ENCODE data around the gene POLR2J.
"Not testable (repeated sequence)": the region's sequence is repeated elsewhere in the genome, so short reads cannot be mapped to it uniquely, and the experiment has no call there.

POLR2J gene

DNA sequence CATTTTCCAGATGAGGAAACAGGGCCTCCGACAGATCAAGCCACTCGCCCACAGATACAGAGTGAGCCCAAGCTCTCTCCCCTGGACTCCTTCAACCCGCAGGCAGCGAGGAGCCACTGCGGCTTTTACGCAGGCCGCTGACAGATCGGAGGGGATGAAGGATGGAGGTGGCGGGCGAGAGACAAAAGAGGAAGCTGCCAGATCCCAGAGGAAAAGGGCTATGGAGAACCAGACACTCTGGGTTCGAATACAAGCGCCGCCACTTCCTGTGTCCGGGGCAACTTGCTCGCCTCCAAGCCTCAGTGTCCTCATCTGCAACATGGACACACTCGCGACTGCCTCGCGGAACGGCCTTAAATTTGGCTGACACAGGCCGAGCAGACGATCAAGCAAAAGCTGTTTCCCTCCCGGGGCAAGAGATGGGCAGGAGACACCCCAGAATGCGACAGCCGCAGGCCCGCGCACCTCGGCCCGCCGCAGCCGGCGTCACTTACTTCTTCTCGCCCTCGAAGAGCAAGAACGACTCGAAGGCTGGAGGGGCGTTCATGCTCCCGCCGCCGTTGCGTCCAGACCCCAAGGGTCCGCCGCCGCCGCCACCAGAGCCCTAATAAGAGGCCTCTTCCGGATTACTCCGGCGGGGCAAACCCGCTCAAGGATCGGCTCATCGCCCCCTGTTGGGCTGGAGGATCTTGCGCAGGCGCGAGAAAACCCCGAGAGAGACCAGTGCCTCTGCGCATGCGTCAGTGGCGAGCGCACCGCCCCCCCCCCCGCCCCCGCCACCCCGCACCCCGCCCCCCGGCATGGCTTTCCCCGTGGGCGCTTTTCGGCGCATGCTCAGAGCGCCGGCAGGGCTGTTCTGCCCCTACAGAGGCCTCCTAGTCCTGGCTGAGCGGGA lies at the start of gene POLR2J:
POLR2J (minus strand) TSS at position 609 of the 895 bp plus-strand sequence; CDS start at position 547, 62 bp downstream.
- peak; percentile 95 for DNase-seq

DNA sequence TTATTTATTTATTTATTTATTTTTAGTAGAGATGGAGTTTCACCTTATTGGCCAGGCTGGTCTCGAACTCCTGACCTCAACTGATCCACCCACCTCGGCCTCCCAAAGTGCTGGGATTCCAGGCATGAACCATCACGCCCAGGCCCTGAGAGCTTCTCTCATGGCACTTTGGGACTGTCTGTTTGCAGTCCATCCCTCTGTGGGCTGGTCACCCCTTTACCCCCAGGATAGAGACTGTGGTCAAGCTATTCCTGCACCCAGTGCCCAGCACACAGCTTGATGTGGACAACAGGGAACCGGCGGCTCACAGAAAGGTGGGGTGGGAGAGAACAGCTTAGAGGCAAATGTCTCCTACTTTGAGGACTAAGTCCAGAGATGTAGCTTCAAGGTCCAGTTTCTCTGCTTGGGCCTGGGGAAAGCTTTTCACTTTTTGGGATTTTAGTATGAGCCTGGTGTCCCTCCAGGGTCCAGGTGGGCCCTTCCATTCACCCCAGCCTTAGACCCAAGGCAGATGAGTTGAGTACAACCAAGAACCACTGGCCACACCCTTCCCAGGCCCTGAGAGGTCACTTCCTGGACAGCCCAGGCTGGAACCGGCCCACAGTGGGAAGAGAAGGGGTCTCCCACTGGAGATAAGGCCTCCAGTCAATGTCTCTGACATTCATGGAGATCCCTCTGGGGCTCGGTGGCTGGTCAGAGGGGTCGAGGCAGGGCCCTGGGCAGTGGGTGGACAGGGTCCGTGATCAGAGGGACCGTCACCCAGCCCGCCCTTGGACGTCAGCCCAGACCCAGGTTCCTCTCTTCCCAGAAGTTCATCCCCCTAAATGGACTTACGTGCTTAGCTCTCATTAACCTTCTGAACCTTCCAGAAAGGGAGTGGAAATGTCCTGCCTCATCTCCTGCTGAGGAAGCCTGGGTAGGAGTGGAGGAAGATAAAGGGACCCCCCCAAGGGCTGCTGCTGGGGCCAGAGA lies 49.4 kb upstream of the POLR2J start:
- not testable (repeated sequence) for DNase-seq

DNA sequence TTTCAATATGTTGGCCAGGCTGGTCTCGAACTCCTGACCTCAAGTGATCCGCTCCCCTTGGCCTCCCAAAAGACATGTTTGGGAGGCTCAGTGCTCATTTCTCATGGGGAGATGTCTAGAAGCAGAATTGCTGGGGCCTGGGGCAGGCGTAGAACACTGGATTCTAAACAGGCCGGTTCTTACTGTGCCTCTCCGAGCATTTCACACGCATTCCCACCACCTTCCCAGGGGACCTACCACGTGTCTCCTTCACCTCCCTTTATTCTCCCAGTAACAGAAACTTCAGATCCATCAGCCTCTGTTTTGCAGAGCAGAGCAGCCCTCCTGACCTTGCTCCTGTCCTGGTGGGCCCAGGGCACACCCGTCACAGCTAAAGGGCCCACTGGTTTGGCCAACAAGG lies 48.5 kb upstream of the POLR2J start:
- not testable (repeated sequence) for DNase-seq

DNA sequence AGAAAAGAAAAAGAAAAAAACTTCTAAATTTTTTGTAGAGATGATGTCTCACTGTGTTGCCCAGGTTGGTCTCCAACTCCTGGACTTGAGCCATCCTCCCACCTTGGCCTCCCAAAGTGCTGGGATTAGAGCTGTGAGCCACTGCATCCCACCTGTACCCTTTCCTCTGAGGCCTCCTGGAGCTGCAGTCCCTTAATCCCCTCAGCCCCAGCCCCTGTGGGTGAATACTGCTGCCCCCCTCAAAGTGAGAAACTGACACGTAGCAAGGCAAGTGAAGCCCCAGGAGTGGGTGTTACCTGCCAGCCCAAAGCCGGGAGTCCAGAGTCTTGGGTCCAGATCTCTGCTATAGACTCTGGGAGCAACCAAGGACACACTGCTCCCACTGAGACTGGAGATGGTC lies 46.1 kb upstream of the POLR2J start:
- DNase-seq: not testable (repeated sequence)

DNA sequence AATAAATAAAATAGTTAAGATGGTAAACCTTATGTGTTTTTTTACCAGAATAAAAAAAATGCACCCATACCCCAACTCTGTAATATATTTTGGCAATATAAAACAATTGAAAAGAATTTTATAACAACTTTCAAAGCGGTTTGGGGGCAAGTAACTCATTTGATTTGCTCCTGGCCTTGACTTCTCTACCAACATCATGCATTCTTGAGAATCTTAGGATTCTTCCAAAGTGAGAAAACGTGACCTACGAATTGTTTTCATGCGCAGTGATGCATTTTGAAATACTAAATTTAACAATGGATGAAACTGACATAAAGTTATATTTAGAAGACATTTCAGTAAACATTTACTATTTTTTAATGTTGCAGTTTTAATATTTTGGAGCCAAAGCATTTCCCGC lies 42.1 kb upstream of the POLR2J start:
- not testable (repeated sequence) for DNase-seq

DNA sequence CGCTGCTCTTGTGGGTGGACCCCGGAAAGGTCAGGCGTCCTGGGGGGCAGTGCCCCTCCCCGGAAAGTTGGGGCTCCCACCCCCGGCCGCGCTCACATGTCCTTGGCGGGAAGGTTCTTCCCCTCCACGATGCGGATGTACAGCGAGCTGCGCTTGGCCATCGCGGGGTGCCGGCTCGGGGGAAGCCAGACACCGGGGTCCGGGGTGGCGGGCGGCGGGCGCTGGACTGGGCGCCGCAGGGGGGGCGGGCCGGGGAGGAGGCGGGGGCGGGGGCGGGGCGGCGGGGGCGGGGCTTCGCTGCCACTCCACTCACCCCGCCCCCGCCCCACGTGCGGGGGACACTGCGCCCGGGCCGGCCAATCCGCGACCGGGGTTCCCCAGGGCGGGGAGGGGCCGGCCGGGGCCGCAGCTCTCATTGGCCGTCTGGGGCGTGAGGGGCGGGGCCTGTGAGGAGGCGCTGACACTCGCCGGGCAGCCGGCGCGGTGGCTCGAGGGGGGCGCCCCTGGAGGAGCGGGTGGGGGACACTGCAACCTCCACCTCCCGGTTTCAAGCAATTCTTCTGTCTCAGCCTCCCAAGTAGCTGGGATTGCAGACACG lies 38.9 kb upstream of the POLR2J start, which contains the start of gene RASA4B:
RASA4B (minus strand) TSS at position 228 of the 598 bp plus-strand sequence; CDS start at position 161, 67 bp downstream.
- not testable (repeated sequence) for DNase-seq

DNA sequence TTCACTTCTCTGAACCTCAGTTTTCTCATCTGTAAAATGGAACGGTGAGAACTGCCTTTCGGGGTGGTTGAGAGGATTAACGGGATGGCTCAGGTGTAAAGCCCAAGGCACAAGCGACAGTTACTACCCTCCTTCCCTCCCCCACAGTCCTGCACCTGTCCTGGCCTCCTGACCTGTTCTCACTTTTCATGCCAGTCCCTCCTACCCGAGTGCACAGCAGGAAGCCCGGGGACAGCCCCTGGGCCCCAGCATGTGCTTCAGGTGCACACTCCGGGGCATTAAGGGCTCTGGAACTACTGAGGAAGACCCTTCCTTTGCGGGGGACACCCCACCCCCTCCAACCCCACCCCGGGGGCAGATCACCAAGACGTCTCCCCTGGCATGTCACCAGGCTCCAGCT lies 38.2 kb upstream of the POLR2J start:
- DNase-seq: not testable (repeated sequence)

DNA sequence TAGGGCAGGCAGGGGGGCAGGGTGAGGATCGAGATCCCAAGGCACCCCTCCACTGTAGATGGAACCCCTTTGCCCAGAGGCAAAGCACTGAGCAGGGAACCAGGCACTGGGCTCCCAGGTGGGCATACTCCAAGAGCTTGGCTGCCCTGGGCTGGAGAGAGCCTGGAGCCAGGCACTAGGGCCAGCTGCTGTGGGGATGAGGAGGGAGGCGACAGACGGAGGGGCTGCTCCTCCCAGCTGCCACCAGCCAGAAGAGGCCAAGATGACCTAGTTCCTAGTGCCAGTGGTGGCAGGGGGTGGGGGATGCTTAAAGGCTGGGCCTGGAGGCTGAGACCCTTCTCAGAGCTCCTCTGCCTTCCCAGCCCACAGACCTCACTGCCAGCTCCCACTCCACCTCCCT lies 37.2 kb upstream of the POLR2J start:
- DNase-seq: not testable (repeated sequence)

DNA sequence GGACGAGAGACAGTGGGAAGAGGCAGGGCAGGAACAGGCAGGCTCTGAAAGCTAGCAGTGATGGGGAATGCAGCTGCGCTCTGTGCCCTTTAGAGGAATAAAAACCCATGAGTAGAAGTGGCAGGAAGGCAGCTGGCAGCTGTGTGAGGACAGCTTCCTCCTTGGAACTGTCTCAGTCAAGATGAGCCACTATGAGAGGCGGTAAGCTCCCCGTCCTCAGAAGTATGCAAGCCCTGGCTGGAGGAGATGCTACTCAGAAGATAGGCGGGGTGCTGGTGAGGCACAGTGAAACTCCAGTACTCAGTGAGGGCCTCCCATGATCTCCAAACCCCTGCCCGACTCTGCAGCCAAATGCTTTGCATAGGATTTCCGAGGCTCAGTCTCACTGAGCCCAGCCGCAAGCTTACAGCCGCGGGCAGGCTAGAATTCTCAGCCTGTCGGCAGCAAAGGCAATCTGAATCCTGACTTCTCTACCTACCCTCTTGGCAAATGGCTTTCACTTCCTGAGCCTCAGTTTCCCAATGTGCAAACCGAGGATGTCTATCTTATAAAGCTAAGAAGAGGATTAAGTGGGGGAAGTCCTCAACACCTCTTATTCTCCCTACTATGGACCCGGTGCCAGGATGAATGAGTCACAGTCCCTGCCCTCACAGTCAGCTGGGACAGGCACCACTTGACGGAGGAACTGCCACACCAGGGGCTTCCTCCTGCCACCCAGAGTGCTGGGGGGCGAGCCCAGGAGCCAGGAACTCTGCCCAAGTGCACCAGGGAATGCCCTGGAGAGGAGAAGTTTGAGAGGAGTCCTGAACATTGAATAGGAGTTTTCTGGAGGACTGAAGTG lies 36.4 kb upstream of the POLR2J start:
- not testable (repeated sequence) for DNase-seq

DNA sequence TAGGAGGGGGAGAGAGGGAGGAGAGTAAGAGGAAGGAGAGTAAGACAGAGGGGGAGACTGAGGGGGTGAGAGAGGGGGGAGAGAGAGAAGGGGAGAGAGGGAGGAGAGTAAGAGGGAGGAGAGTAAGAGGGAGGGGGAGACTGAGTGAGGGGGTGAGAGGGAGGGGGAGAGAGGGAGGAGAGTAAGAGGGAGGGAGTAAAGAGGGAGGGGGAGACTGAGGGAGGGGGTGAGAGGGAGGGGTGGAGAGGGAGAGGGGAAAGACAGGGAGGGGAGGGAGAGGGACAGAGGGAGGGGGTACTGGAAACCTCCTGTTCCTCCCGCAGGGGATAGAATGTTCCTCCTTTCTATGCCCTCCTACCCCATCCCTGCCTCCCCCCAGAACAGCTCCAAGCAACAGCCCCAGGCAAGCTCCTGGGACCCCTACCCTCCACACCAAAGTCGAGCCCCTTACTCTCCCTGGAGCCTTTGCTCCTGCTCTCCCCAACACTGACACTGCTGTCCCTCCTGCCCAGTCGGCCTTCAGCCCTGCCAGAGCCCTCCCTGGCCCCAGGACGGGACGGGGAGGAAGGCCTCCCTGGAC lies 34.0 kb upstream of the POLR2J start:
- not testable (repeated sequence) for DNase-seq

DNA sequence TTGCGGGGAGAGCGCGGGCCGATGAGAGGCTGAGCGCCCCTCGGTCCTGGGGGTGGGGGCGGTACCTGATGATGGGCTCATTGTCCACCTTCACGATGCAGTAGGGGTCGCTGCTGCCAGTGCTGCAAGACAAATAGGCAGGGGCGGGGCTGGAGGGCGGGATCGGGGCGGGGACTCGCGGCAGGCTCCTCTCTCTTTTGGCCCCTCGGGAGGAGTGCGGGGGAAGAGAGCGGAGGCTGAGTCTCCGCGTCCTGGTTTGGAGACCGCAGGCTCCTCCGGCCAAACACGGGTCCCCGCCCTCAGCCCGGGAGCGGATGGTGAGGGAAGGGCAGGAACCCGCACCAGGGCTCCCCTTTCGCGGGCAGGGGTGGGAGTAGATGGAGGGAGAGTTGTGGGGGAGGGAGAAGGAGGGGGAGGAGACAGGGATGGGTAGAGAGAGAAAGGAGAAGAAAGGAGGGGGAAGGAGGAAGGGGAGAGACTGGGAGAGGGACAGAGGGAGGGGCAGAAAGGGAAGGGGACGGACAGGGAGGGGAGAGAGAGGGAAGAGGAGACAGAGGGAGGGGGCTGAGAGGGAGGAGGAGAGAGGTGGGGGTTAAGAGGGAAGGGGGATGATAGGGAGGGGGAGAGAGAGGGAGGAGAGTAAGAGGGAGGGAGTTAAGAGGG lies 33.3 kb upstream of the POLR2J start:
- DNase-seq: not testable (repeated sequence)

DNA sequence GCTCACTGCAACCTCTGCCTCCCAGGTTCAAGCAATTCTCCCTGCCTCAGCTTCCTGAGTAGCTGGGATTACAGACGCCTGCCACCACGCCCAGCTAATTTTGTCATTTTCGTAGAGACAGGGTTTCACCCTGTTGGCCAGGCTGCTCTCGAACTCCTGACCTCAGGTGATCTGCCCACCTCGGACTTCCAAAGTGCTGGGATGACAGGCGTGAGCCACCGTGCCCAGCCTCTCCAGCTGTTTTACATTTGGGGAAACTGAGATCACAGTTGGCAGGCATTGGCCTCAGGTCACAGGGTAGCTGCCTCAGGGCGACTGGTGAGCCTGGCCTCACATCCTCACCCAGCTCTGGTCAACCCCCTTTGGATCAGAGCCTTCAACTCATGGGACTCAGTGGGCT lies 31.9 kb upstream of the POLR2J start:
- not testable (repeated sequence) for DNase-seq

DNA sequence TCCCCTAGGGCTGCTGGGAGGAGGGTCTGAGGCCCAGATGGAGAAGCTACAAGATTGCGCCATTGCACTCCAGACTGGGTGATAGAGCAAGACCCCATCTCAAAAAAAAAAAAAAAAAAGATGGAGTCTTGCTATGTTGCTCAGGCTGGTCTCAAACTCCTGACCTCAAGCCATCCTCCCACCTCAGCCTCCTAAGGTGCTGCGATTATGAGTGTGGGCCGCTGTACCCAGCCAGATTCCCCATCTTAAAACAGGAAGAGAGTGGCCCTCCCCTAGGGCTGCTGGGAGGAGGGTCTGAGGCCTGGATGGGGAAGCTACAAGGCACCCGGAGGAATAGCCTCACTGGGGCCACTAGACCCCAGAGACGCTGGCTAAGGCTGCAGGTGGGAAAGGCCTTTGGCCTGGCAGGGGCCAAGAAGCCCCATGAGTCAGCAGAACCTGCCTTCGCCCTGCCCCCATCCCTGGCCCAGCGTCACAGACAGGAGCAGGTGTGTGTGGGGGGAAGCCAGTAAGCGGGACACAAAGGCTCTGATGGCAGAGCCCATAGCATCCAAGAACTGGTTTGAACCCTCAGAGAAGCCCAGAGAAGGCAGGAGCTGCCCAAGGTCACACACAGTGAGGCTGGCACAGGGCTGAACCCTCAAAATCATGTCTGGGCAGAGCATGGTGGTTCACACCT lies 28.8 kb upstream of the POLR2J start:
- not testable (repeated sequence) for DNase-seq

DNA sequence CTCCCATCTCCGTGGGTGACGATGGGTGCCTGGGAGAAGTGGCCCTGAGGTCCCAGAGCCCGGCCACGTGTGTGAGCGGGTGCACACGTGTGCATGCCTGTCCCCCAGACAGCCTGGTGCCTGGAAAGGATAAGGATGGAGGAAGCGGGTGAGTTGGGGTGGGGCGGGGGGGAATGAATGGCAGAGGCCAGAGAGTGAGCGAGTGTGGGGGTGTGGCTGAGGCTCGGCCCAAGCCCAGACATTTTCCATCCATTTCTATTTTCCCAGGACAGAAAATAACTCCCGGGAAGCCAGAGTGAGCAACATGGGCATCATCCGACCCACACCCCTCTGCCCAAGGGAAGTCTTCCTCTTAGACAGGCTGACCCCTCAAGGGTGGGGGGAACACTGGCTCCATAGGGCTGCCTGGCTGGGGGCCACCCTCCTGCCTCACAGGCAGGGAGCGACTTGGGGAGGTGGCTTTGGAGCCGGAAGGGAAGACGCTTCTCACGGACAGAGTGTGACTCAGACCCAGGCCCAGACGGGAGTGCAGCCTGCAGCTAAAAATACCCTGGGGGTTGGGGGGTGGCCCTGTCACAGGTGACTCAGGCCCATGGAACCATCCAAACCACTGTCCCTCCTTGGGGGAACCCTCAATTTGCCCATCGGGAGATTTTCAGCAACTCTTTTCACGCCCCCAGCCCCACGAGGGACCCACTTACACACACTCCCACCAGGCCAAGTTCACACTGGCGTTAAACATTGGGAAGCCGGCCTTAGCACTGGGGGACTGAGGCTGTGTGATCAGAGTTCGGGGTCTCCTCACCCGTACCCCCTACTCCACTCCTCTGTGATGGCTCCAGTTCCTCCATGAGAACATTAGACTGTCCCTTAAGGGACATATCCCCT lies 26.8 kb upstream of the POLR2J start:
- not testable (repeated sequence) for DNase-seq

DNA sequence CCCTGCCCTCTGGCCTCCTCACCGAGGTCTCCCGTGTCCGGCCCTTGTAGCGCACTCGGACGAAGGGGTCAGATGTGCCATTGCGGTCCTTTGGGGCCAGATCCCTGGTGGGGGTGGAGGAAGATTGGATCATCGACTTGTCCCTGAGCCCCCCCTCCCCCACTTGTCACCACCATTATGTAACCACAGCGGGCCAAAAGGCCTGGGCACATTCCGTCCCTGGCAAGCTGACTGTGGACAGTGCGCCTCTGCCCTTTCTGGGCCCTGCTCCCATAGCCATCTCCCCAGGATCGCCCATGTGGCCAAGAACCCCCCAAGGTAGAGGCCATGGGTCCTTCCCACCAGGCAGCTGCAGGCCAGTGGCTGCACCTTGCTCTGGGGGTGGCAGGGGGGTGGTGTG lies 24.4 kb upstream of the POLR2J start:
- not testable (repeated sequence) for DNase-seq

DNA sequence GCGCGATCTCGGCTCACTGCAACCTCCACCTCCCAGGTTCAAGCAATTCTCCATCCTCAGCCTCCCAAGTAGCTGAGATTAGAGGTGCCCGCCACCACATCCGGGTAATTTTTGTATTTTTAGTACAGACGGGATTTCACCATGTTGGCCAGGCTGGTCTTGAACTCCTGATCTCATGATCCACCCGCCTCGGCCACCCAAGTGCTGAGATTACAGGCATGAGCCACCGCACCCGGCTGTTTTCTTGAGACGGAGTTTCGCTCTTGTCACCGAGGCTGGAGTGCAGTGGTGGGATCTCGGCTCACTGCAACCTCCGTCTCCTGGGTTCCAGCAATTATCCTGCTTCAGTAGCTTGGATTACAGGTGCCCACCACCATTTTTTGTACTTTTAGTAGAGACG lies 19.6 kb upstream of the POLR2J start:
- not testable (repeated sequence) for DNase-seq

DNA sequence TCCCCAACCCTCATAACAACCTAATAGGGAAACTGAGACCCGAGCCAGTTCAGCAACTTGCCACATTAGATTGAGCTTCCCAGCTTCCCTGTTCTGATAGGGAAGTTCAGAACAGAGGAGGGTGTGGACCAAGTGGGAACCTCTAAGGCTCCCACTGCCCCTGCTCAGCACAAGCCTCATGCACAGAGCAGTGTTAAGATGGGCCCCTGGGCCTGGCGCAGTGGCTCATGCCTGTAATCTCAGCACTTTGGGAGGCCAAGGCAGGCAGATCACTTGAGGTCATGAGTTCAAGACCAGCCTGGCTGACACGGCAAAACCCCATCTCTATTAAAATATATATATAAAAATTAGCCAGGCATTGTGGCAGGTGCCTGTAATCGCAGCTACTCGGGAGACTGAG lies 18.6 kb upstream of the POLR2J start:
- DNase-seq: not testable (repeated sequence)

DNA sequence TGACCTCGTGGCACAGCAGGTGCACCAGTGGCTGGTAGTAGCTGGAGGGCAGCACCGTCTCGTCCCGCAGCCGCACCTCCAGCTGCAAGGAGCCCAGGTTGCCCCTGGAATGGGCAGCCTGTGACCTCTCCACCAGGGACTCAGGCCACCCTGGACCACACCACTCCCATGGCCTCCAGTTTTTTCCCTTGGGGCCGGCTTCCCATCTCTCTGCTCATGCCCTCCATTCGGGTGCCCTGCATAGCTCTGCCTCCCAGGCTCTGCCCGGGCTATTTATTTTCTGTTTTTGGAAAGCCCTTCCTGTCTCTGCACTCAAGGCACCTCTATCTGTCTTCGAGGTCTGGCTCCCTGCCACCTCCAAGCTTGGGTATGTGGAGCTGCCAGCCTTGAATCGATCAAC lies 18.1 kb upstream of the POLR2J start:
- not testable (repeated sequence) for DNase-seq

All from activated CD4-positive, alpha-beta T cell treated with anti-CD3 and anti-CD28 coated beads, Interleukin-2, Interleukin-6, amounts not matched to agents 100 ng/mL and 50 ng/mL, durations not matched to agents 16 hours and 8 hours (primary cell).